ENCODE results near the gene TLCD1. TPM values are rescaled to one million over a fixed set of nuclear protein-coding genes. Genes with fewer than 3 reads are reported as not detected.

Gene TLCD1
- total RNA-seq, 2 experiments from 2014 or later = 20.1 to 22.0 TPM

- POLR2A ChIA-PET = interaction anchor here (1.2 kb wide), 1 partner anchor 31 kb away, joined by 5 read pairs; the partner anchor contains the start of gene BLTP2
- CTCF ChIA-PET = interaction anchor here (0.9 to 1.4 kb wide), 3 partner anchors 30 to 63 kb away, joined by 3 to 4 read pairs (median 3); no protein-coding TSS in a partner anchor
Measured at GRCh38 chr17:28675490-28675889, 50.5 kb downstream of the TLCD1 start.

Other genes starting within 250 kb of the TLCD1 start
- not detected for gene FOXN1, start 219.9 kb downstream of the TLCD1 start, total RNA-seq
- gene UNC119, start 173.6 kb downstream of the TLCD1 start, total RNA-seq = 10 to 100 TPM; 27.8 to 35.8 TPM
- gene PIGS, start 154.7 kb downstream of the TLCD1 start, total RNA-seq = 10 to 100 TPM; 50.0 to 50.3 TPM
- gene ALDOC, start 149.3 kb downstream of the TLCD1 start, total RNA-seq = 10 to 100 TPM; 35.1 to 36.2 TPM
- 10 to 100 TPM; 94.4 to 95.4 TPM for gene SPAG5, start 127.2 kb downstream of the TLCD1 start, total RNA-seq
- gene RSKR, start 112.0 kb downstream of the TLCD1 start, total RNA-seq = 10 to 100 TPM; 20.7 to 23.1 TPM
- gene BLTP2, start 81.1 kb downstream of the TLCD1 start, total RNA-seq = 100 to 1,000 TPM; 202 to 216 TPM
- 10 to 100 TPM; 44.7 to 47.1 TPM for gene SDF2, start 64.3 kb downstream of the TLCD1 start, total RNA-seq
- gene SUPT6H, start 64.0 kb downstream of the TLCD1 start, total RNA-seq = 10 to 100 TPM; 81.7 to 82.6 TPM
- 1 to 10 TPM; 3.9 to 4.8 TPM for gene PROCA1, start 14.3 kb downstream of the TLCD1 start, total RNA-seq
- 10 to 100 TPM in 1 of 2 experiments, 1 to 10 TPM in 1; 8.5 to 11.7 TPM for gene RAB34, start 8.4 kb downstream of the TLCD1 start, total RNA-seq
- gene RPL23A, start 6.2 kb downstream of the TLCD1 start, total RNA-seq = 1,000 to 10,000 TPM; 2,504 to 2,566 TPM
- 1 to 10 TPM; 6.0 to 6.8 TPM for gene NEK8, start 2.6 kb upstream of the TLCD1 start, total RNA-seq
- gene TRAF4, start 17.8 kb upstream of the TLCD1 start, total RNA-seq = 100 to 1,000 TPM; 158 to 159 TPM
- gene FAM222B, start 116.6 kb upstream of the TLCD1 start, total RNA-seq = 10 to 100 TPM; 20.1 to 20.3 TPM
- 10 to 100 TPM; 72.3 to 76.4 TPM for gene ERAL1, start 128.8 kb upstream of the TLCD1 start, total RNA-seq
- 10 to 100 TPM; 89.8 to 96.5 TPM for gene FLOT2, start 171.5 kb upstream of the TLCD1 start, total RNA-seq
- 10 to 100 TPM; 33.6 to 34.3 TPM for gene DHRS13, start 176.8 kb upstream of the TLCD1 start, total RNA-seq
- 10 to 100 TPM; 47.4 to 48.5 TPM for gene PHF12, start 225.3 kb upstream of the TLCD1 start, total RNA-seq

Data from activated CD8-positive, alpha-beta memory T cell treated with anti-CD3 and anti-CD28 coated beads for 36 hours (primary cell).